Gastrocnemius medialis (tissue), 4 donors: ENCODE data around the gene TGFB1.

ENCODE experiments used
- CTCF ChIP-seq, 5 experiments: fragments of 450-650 bp in 3 of 5; fragments of 200-600 bp in 2 of 5; sonication (generic) in 2 of 5; IDR thresholded peaks in 4 of 5; conservative IDR thresholded peaks in 1 of 5; 1 replicate in 4 of 5; 2 replicates in 1 of 5; pipeline ENCODE4 v1.5.1; 2016 to 2019; ENCODE audit warnings: antibody characterized with exemption in 5 of 5, mild to moderate bottlenecking in 3 of 5, moderate library complexity in 3 of 5
- POLR2A ChIP-seq, 2 donors: fragments of 450-650 bp; IDR thresholded peaks; one replicate each; pipeline ENCODE4 v1.6.1; 2017; ENCODE audit warnings: antibody characterized with exemption in 2 of 2, mild to moderate bottlenecking in 2 of 2, moderate library complexity in 2 of 2

GRCh38 chr19:41339936-41340335 lies 13.8 kb downstream of the TGFB1 start:
- TF ChIP-seq POLR2A (IDR thresholded peaks at IDR 0.05) = no peak
- TF ChIP-seq CTCF (IDR thresholded peaks at IDR 0.05 in 4 of 5, conservative IDR thresholded peaks at IDR 0.05 in 1 of 5) = no peak
